ENCODE data around the gene DNAJB1. TPM values are rescaled to one million over a fixed set of nuclear protein-coding genes. Genes with fewer than 3 reads are reported as not detected.

The DNAJB1 gene
- total and polyA plus RNA-seq, 2 of the 4 experiments (the other 2 are of a cell fraction): 88.2 to 95.4 TPM

- no peak for DNase-seq
Observed at GRCh38 chr19:14496834-14497227, 21.4 kb downstream of the DNAJB1 start.

More at GRCh38 chr19:14496834-14497227, 21.4 kb downstream of the DNAJB1 start:
- Histone ChIP-seq H2BK120ac (ENCODE audit: low read depth, low read length) (peak overlapping the region; percentile 28; the same call in 1 of the 2 replicates), H3K4me1 (ENCODE audit: control insufficient read depth, insufficient read depth, low read length) (peaks cover 8% of the 10 kb centered on the region), H2BK15ac (ENCODE audit: low read depth, low read length) (0 out of 3 replicates have a peak overlapping the region, but pooled peaks have one; percentile 12), H3K9ac (ENCODE audit: low read depth, low read length) (no peak overlapping the region), H4K5ac (ENCODE audit: low read depth, low read length) (peak overlapping the region; percentile 18; the same call in 1 of the 2 replicates), H3K27ac (ENCODE audit: insufficient read depth, low read length) (no peak overlapping the region), H3K4me2 (ENCODE audit: low read depth, low read length) (peak overlapping the region; percentile 88), H3K23ac (ENCODE audit: low read depth, low read length) (no peak overlapping the region), H3K4ac (ENCODE audit: low read depth, low read length) (peak overlapping the region; percentile 44; the same call in 1 of the 2 replicates), H3K79me1 (ENCODE audit: low read depth in 1 of 2, low read length in 2 of 2) (peaks cover 16 to 31% of the 10 kb centered on the region in 2 experiments), H3K14ac (replicated peaks; ENCODE audit: low read depth, low read length) (peak overlapping the region; percentile 1; the same call in 1 of the 2 replicates), H3K18ac (ENCODE audit: low read depth, low read length) (no peak overlapping the region), H3K27me3 (ENCODE audit: control insufficient read depth, insufficient read depth, low read length) (no peaks in the 10 kb centered on the region), H3K36me3 (ENCODE audit: control insufficient read depth, insufficient read depth, low read length) (peaks cover 7% of the 10 kb centered on the region; the same call in 1 of the 2 replicates), H3K56ac (ENCODE audit: extremely low read depth, insufficient read depth, low read length) (no peak overlapping the region), H2BK20ac (ENCODE audit: low read depth, low read length) (no peak overlapping the region), H3K9me1 (ENCODE audit: insufficient read depth, low read length) (peaks cover 11% of the 10 kb centered on the region), H4K20me1 (ENCODE audit: insufficient read depth, low read length) (peaks cover 21% of the 10 kb centered on the region), H3K9me3 (ENCODE audit: control insufficient read depth, insufficient read depth, low read length) (no peaks in the 10 kb centered on the region), H2AK9ac (replicated peaks; ENCODE audit: low read depth, low read length, poor library complexity) (peak overlapping the region; percentile 13), H4K91ac (ENCODE audit: insufficient read depth, low read depth, low read length) (no peak overlapping the region; the same call in 1 of the 2 replicates), H3K4me3 (ENCODE audit: insufficient read depth, low read depth, low read length) (no peak overlapping the region), H4K8ac (ENCODE audit: low read depth in 2 of 2, low read length in 2 of 2) (peak overlapping the region; percentile 45 to 61; a peak in 3 of 4 replicates), H2AK5ac (ENCODE audit: low read depth, low read length) (peak overlapping the region; percentile 6; the same call in 1 of the 2 replicates), H2BK5ac (ENCODE audit: low read depth, low read length, poor library complexity, severe bottlenecking) (peak overlapping the region; percentile 34), H2AFZ (replicated peaks; ENCODE audit: low read length, poor library complexity) (peak overlapping the region; percentile 92)
- dilution Hi-C loops (cut with HindIII; ENCODE audit: low sequenced_read_pairs, unreplicated experiment) (no loop called here), in situ Hi-C loops (cut with MboI; ENCODE audit: low sequenced_read_pairs) (no loop called here), intact Hi-C loops (cut with micrococcal nuclease) (no loop called here)
- no peak for ATAC-seq (ENCODE audit: low read depth)
- CTCF ChIA-PET: no interaction called here
- TF ChIP-seq RCOR1 (IDR thresholded peaks at IDR 0.05; ENCODE audit: insufficient replicate concordance, low read length) (no peak), SMC3 (IDR thresholded peaks at IDR 0.05; ENCODE audit: low read depth, low read length) (no peak), POLR2A (IDR thresholded peaks at IDR 0.05; ENCODE audit: low read depth, low read length) (no peak)
- BruUV-seq (replicated peaks): no TSS peak
- POLR2A ChIA-PET (ENCODE audit: unreplicated experiment): no interaction called here
- 57% methylated on average over 5 of the region's 7 CpGs; no CpG with 5 or more reads in 1 of the 2 experiments for WGBS, 2 experiments (ENCODE audit: extremely low coverage in 2 of 2, insufficient read length in 1 of 2)

All from IMR-90 (cell line).